Stimulated activated CD8-positive, alpha-beta memory T cell treated with anti-CD3 and anti-CD28 coated beads, Interleukin-15, amount 100 ng/mL, for 4 hours (primary cell): ENCODE data around the gene ARRDC3.
"Not testable (repeated sequence)": the region's sequence is repeated elsewhere in the genome, so short reads cannot be mapped to it uniquely, and the experiment has no call there.

Source experiments
- DNase-seq, 2 donors: peaks; one replicate each; pipeline ENCODE4 v3.0.0-alpha.2; 2020; ENCODE audit warnings: low read depth in 2 of 2

The ARRDC3 gene

GRCh38 chr5:91359962-91360609, 23.0 kb downstream of the ARRDC3 start:
- no peak for DNase-seq

- no peak for DNase-seq
These were observed 25.3 kb downstream of the ARRDC3 start for GRCh38 chr5:91357806-91358205.

- no peak for DNase-seq
These were observed 26.0 kb downstream of the ARRDC3 start for GRCh38 chr5:91357012-91357634.

GRCh38 chr5:91354867-91355266, 28.2 kb downstream of the ARRDC3 start:
- DNase-seq: not testable (repeated sequence)

GRCh38 chr5:91352831-91353695, 30.1 kb downstream of the ARRDC3 start:
- DNase-seq: no peak

GRCh38 chr5:91345461-91345860, 37.7 kb downstream of the ARRDC3 start:
- no peak for DNase-seq

- not testable (repeated sequence) for DNase-seq
These were observed 38.4 kb downstream of the ARRDC3 start for GRCh38 chr5:91344661-91345200.

GRCh38 chr5:91343916-91344315, 39.2 kb downstream of the ARRDC3 start:
- no peak for DNase-seq

GRCh38 chr5:91342931-91343330, 40.2 kb downstream of the ARRDC3 start:
- not testable (repeated sequence) for DNase-seq

GRCh38 chr5:91341154-91341553, 42.0 kb downstream of the ARRDC3 start:
- no peak for DNase-seq

- no peak for DNase-seq
These were observed 42.6 kb downstream of the ARRDC3 start for GRCh38 chr5:91340532-91340931.

- DNase-seq: no peak
These were observed 43.9 kb downstream of the ARRDC3 start for GRCh38 chr5:91339063-91339705.

GRCh38 chr5:91332267-91333045, 50.7 kb downstream of the ARRDC3 start:
- no peak for DNase-seq

- DNase-seq: no peak
These were observed 51.4 kb downstream of the ARRDC3 start for GRCh38 chr5:91331705-91332104.

GRCh38 chr5:91329283-91329682, 53.8 kb downstream of the ARRDC3 start:
- DNase-seq: no peak

GRCh38 chr5:91328743-91329142, 54.4 kb downstream of the ARRDC3 start:
- DNase-seq: no peak

GRCh38 chr5:91322981-91323380, 60.1 kb downstream of the ARRDC3 start:
- DNase-seq: not testable (repeated sequence)

GRCh38 chr5:91319667-91320066, 63.5 kb downstream of the ARRDC3 start:
- DNase-seq: no peak

GRCh38 chr5:91318724-91319123, 64.4 kb downstream of the ARRDC3 start:
- no peak for DNase-seq
